Fibroblast of gingiva (primary cell): Measurements from ENCODE around the gene BARHL2.

Source experiments
- DNase-seq: peaks from one replicate; pipeline ENCODE4 v3.0.0-alpha.2; 2011; ENCODE audit warnings: low read depth

Gene BARHL2

DNA sequence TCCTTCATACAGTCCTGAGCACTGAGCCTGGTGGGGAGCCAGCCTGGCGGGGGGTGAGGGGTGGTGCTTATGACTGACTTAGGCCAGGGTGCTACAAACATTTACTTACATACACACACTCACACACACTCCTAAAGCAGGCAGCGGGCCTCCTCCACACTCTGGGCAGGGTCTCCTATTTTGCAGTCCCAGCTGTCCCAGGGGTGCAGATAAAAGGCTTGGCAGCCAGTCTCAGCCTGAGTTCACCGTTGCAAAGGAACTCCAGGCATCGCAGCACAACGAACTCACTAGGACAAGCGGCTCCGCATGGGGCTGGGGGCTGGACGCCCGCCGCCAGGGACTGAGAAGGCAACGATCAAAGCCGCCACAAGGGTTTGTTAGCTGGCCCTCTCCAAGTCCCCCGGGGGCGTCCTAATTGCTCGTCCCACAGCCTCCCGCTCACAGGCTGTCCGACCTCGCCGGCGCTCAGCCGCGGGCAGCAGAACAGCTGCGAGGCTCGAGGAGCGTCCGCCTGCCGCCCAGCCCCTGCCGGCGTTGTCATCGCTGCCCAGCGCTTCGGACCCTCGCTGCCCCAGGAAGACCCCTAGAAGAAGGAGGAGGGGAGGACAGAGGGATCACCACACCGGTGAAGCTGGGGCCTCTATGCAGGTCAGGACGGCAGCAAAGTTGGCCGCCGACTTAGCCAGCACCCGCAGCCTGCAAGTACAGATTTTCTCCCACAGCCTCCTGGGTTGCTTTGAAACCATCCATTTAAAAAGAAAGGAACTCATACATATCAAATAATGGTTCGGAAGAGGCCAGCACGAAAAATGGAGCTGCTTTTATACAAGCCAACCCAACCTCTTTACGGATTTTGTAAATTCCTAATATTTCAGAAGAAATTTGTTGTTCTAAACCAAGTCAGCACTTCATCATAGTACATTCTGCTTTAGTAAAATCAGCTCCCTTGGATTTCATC is 6.2 kb downstream of the BARHL2 start:
- no peak for DNase-seq

DNA sequence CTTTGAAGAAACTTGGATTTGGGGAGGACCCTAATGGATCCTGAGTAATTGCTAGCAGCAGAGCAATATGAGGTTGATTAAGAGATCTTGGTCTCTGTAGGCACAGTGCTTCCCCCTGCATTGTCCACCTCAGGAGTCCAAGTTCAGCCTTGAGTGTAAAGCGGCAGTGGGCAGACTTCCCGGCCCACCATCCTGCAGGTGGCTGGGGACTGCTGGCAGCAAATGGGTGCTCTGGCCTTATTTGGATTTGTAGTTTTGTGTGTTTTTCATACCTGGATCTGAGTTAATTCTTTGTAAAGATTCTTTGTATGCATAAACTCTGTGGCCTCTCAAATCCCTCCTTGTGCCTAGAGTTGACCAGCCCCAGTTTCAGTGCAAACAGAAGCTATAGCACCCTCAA is 7.6 kb downstream of the BARHL2 start:
- no peak for DNase-seq

DNA sequence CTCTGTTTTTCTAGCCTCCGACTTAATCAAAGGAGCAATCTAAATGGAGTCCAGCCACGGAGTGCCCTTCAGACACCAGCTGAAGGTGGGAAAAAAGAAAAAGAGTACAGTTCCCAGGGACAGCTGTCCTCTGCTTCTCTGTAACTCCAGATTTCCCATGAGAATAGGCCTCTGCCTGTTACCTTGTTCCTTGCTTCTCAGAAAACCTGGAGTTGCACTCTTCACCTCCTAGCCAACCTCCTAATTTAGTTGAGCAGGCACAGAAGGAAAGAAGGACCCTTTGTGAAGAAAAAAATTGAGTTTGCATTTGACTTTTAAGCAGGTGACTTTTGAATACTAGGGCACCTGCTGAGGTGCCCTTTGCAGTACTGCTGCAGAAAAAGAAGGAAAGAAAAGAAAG is 8.3 kb downstream of the BARHL2 start:
- no peak for DNase-seq

DNA sequence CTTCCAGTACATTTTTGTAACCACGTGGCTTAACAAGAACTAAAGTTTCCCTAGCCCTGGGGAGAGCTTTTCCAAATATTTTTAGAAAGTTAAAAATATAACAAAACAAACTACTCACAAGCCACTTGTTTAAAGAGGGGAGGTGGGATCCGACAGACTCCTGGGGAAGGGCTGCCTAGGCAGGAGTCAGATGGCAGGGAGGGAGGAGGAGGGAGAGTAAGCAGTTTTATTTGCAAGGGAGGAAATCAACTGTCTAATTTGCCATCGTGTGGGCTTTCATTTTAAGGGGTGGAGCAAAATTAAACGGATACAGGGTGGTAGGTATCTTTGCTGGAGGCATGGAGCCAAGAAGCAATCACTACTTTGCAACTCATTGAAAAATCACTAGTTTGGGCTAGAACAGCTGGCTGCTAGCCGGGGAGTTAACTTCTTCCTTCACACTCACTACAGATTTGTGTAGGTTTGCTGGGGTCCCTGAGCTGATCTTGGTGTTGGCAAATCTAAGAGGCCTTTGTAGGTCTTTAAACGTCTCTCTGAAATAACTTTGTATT is 8.8 kb downstream of the BARHL2 start:
- no peak for DNase-seq

DNA sequence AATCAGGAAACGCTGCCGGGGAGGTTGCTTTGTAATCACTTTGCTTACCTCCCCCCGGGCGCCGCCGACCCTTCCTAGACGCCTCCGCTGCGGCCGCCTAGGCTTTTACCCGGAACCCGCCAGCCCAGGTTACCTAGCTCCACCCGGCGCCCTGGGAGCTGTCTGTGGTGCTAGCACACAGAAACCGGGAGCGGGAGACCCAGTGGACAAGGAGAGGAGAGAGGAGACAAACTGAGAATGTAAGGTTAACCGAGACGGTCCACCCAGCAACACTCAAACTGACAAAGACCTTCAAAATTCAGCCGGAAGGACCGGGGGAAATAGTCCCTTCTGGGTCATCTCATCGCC is 9.8 kb downstream of the BARHL2 start:
- no peak for DNase-seq

DNA sequence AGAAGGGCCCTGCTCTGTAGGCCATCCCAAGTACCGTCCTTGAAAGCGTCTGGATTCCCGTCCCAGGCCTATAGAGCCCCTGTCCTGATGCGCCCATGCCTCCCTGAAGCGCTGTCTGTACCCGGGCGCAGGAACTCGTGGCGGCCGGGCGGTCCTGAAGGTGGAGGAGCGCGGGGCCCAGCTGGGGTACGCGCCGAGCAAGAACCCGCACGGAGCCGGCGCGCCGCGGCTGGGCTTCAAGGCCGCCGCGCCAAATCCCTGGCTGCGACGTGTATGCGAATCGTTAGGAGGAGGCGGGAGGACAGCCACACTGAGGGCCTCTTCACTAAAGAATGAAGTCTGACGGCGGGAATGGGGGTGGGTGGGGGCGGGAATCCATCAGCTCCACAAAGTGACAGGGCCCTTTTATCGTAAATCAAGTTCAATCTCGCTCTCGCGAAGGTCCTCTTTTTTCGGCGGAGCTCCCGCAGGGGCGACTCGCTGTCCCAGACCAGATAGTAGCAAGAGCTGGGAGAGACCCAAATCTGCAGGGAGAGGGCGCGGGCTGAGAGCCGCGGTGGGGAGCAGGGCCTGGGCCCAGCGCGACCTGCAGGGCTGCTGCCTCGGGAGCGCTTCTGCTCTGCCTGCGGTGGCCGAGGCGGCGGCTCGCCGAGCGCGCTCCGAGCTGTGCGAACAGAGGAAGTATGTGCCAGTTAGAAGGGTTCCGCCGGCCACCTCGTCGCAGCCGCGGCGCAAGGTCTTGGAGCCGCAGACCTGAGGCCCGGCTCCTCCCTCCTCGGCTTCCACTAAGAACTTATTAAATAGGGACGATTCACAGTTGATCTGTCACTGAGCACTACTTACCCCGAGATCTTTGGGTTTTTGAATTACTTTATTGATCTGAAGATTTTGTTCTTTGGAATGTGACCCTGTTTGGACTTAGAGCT is 10.4 kb downstream of the BARHL2 start:
- DNase-seq, result no peak

DNA sequence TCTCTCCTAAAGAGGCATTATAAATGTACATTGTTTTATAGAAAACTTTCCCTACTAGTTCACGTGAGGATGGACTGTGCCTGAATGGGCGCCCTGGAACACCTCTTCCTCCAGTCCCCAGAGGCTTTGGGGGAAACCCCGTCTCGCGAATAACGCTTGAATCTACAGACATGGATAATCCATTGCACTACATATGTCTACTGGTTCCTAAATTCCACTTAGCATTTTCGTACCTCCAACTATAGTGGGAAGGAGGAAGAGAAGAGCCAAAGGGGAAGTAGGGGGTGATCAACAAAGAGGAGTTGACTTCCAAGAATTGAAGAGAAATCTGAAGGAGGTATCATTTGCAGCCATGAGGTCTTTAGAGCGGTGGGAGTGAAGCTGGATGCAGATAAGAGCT is 11.1 kb downstream of the BARHL2 start:
- no peak for DNase-seq

DNA sequence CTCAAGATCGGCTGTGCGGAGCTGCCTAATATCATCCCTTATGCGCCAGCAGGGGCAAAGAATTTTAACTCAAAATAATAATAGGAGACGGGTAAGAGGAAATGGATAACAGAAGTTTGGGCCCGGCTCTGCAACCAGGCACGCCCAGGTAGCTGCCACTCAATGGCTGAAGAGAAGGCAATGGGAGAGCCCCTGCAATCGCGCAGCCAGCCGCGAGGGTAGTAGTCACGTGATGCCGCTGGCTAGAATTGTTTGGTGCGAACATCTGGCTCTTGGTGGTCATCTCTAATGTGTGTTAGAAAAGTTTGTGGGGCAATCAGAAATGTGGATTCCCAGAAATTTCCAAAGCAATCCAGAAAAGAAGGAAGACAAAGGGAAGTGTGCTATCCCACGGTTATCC is 12.3 kb downstream of the BARHL2 start:
- DNase-seq, result no peak

DNA sequence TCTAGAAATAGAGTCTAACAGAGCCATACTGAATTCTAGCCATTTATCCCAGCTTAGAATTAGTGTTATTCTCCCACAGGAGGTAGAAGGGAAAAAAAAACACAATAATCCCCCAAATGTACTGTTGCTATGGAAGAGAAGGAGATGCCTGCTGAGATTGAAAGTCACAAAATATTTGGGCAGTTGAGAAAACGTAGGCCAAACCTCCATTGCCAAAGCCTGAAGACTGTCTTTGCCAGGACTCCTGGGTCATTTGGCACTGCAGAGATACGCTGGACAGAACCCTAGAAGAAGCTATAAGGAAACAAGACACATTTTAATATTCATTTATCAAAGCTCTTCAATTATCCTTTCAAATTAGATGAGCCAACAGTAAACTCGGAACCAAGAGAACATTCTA is 22.3 kb downstream of the BARHL2 start:
- no peak for DNase-seq

DNA sequence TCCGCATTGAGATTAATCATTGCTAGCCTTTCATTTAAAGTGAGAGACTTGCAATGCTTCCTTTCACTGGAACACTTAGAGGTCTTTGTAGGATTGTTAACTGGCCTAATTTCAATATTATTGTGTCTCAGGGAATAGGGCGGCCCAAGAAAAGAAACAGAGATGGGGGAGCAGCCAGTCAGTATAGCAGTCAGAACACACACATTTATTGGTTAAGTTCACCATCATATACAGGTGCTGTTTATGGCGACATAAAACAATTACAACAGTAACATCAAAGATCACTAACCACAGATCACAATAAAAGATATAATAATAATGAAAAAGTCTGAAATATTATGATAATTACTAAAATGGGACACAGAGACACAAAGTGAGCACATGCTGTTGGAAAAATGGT is 29.4 kb downstream of the BARHL2 start:
- no peak for DNase-seq

DNA sequence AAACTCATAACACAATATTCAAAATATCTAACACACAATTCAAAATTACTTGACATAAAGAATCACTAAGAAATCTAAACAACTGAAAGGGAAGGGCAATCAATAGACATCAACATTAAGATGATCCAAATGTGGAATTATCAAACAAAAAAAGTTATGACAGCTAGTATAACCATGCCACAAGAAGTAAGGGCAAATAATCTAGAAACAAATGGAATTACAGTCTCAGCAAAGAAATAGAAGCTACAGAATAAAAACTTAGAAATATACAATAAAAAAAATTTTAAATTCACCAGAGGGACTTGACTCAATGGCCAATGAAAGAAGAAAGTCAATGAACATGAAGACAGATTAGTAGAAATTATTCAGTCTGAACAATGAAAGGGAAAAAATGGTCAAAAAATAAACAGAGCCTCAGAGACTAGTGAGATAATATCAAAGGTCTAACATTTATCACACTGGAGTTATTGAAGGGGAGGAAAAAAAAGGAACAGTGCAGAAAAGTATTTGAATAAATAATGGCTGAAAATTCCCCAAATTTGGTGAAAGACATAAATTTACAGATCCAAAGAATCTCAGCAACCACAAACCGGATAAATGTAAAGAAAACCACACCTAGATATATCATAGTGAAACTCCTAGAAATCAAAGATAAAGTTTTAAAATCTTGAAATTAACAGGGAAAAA is 41.8 kb downstream of the BARHL2 start:
- DNase-seq, result no peak

DNA sequence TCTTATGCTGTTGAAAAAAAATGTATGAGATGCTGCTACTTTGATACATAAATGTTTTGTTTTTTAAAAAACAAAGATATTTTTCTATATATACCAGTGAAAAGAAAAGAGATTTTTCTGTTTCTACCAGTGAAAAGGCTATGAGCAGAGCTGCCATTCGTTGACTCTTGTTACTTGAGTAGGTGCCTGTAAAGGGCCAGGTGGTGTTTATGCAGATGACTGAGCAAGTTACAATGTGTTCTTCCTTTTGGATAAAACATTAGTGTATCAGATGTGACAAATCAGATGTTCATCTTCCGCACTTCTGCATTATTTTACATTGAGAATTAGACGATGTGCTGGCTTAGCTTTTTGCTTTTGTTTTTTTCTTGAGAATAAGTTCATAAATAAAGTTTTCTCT is 45.4 kb downstream of the BARHL2 start:
- no peak for DNase-seq

DNA sequence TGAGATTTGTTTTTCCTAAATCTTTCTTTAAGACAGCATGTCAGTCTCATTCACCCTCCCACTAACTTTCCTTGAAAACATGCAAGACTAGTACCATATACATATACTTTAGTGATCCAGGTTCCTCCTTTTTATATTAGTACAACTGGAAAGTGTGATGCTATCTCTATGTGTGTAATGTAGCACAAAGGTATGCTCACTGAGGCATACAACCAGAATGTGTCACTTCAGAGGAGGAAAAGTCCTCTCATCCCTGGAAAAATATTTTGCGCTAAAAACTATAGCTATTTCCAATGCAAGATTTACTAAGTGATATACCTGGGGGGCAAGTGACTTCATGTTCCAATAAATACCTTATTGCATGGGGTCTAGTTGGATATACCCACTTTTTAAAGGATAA is 45.9 kb downstream of the BARHL2 start:
- DNase-seq, result no peak
